WTC11 (cell line): ENCODE results near the gene TPCN2. TPM values are rescaled to one million over a fixed set of nuclear protein-coding genes. Genes with fewer than 3 reads are reported as not detected.

ENCODE experiments used
- ATAC-seq: fragments of 200-7000 bp; cut with Tn5 transposase; 2 replicates; pipeline ENCODE4 v1.10.0; 2021; ENCODE audit warnings: mild to moderate bottlenecking, moderate library complexity
- CTCF ChIA-PET: fragments of 300-600 bp; sonication (Branson Sonifier 250); formaldehyde crosslinking; loops from one replicate; lab custom pipeline; 2021; ENCODE audit warnings: antibody characterized with exemption; lab: Charles Lee
- POLR2A ChIA-PET: fragments of 350-600 bp; sonication (Branson Sonifier 250); formaldehyde crosslinking; loops from one replicate; lab custom pipeline; 2021; ENCODE audit warnings: antibody characterized with exemption; lab: Charles Lee
- DNase-seq: peaks from one replicate; pipeline ENCODE4 v3.0.0; 2021; ENCODE audit warnings: low spot score
- H3K27ac Mint-ChIP-seq: 2 replicates; pipeline ENCODE4 v1.8.0; 2021; ENCODE audit warnings: mixed read lengths
- H3K27me3 Mint-ChIP-seq: 2 replicates; pipeline ENCODE4 v1.8.0; 2021; ENCODE audit warnings: low read depth, mild to moderate bottlenecking, moderate library complexity, mixed read lengths
- H3K36me3 Mint-ChIP-seq: 2 replicates; pipeline ENCODE4 v1.8.0; 2021; ENCODE audit warnings: mixed read lengths
- H3K4me1 Mint-ChIP-seq: 2 replicates; pipeline ENCODE4 v1.8.0; 2022; ENCODE audit warnings: mixed read lengths
- H3K4me3 Mint-ChIP-seq: 2 replicates; pipeline ENCODE4 v1.8.0; 2021; ENCODE audit warnings: mild to moderate bottlenecking, moderate library complexity, mixed read lengths
- H3K9me3 Mint-ChIP-seq: 2 replicates; pipeline ENCODE4 v1.8.0; 2021; ENCODE audit warnings: mixed read lengths
- ATF6 ChIP-seq: sonication (generic); formaldehyde crosslinking; IDR thresholded peaks from 2 replicates; pipeline ENCODE4 v1.8.1; 2023; ENCODE audit warnings: mild to moderate bottlenecking, missing genetic modification reagents
- CDX4 ChIP-seq: fragments of 250-450 bp; sonication (Bioruptor Pico); IDR thresholded peaks from 2 replicates; pipeline ENCODE4 v1.9.0; 2021; ENCODE audit warnings: moderate library complexity, mild to moderate bottlenecking, inconsistent platforms, borderline replicate concordance
- CREB1 ChIP-seq: sonication (generic); formaldehyde crosslinking; IDR thresholded peaks from 2 replicates; pipeline ENCODE4 v1.8.0; 2023; ENCODE audit warnings: mild to moderate bottlenecking, missing genetic modification reagents
- CTCF ChIP-seq: fragments of 200-600 bp; IDR thresholded peaks from 2 replicates; pipeline ENCODE4 v1.8.0; 2022; ENCODE audit warnings: antibody characterized with exemption
- ERG ChIP-seq: fragments of 250-450 bp; sonication (Bioruptor Pico); IDR thresholded peaks from 2 replicates; pipeline ENCODE4 v1.8.0; 2021; ENCODE audit warnings: mild to moderate bottlenecking
- GABPB1 ChIP-seq: sonication (generic); formaldehyde crosslinking; IDR thresholded peaks from 2 replicates; pipeline ENCODE4 v1.8.1; 2023; ENCODE audit warnings: mild to moderate bottlenecking, missing genetic modification reagents
- JAZF1 ChIP-seq: fragments of 250-450 bp; sonication (Bioruptor Pico); IDR thresholded peaks from 2 replicates; pipeline ENCODE4 v1.9.0; 2021; ENCODE audit warnings: moderate library complexity, mild to moderate bottlenecking, inconsistent platforms
- JUN ChIP-seq: sonication (generic); formaldehyde crosslinking; IDR thresholded peaks from 2 replicates; pipeline ENCODE4 v1.8.0; 2023; ENCODE audit warnings: mild to moderate bottlenecking, missing genetic modification reagents
- MXD4 ChIP-seq: fragments of 250-450 bp; sonication (Bioruptor Pico); IDR thresholded peaks from 2 replicates; pipeline ENCODE4 v1.8.0; 2021; ENCODE audit warnings: mild to moderate bottlenecking, moderate library complexity, borderline replicate concordance
- NR3C1 ChIP-seq: sonication (generic); formaldehyde crosslinking; conservative IDR thresholded peaks from 2 replicates; pipeline ENCODE4 v1.8.1; 2023; ENCODE audit warnings: low read depth, mild to moderate bottlenecking, missing genetic modification reagents
- PREB ChIP-seq: sonication (generic); formaldehyde crosslinking; IDR thresholded peaks from 2 replicates; pipeline ENCODE4 v1.8.1; 2022; ENCODE audit warnings: mild to moderate bottlenecking, missing genetic modification reagents, moderate library complexity, borderline replicate concordance
- SMAD4 ChIP-seq: sonication (generic); formaldehyde crosslinking; IDR thresholded peaks from 2 replicates; pipeline ENCODE4 v1.8.0; 2022; ENCODE audit warnings: mild to moderate bottlenecking, missing genetic modification reagents
- SP1 ChIP-seq: sonication (generic); formaldehyde crosslinking; conservative IDR thresholded peaks from 2 replicates; pipeline ENCODE4 v1.8.1; 2022; ENCODE audit warnings: missing genetic modification reagents
- STAT6 ChIP-seq: sonication (generic); formaldehyde crosslinking; conservative IDR thresholded peaks from 2 replicates; pipeline ENCODE4 v1.8.1; 2023; ENCODE audit warnings: mild to moderate bottlenecking, low read depth, missing genetic modification reagents, moderate library complexity
- TEAD4 ChIP-seq: sonication (generic); formaldehyde crosslinking; IDR thresholded peaks from 2 replicates; pipeline ENCODE4 v1.8.0; 2022; ENCODE audit warnings: mild to moderate bottlenecking, missing genetic modification reagents
- ZBTB21 ChIP-seq: sonication (generic); formaldehyde crosslinking; IDR thresholded peaks from 2 replicates; pipeline ENCODE4 v1.8.1; 2023; ENCODE audit warnings: mild to moderate bottlenecking, missing genetic modification reagents, borderline replicate concordance
- ZNF317 ChIP-seq: sonication (generic); formaldehyde crosslinking; IDR thresholded peaks from 2 replicates; pipeline ENCODE4 v1.8.1; 2023; ENCODE audit warnings: low read depth, mild to moderate bottlenecking, moderate library complexity, missing genetic modification reagents, borderline replicate concordance
- ZNF423 ChIP-seq: fragments of 250-450 bp; sonication (Bioruptor Pico); IDR thresholded peaks from 2 replicates; pipeline ENCODE4 v2.1.2; 2022; ENCODE audit warnings: mild to moderate bottlenecking, moderate library complexity
- total RNA-seq: library from RNA; stranded (reverse); gene quantifications from 3 replicates; pipeline ENCODE4 v1.2.3, GENCODE V29; 2021

The TPCN2 gene
- total RNA-seq, 1 experiment from 2014 or later = 24.6 TPM

- TF ChIP-seq STAT6 (CRISPR knock-in tag) (no peak), ZBTB21 (CRISPR knock-in tag) (no peak), JAZF1 (CRISPR knock-in tag) (no peak), JUN (no peak), GABPB1 (no peak), CTCF (no peak), NR3C1 (CRISPR knock-in tag) (no peak), CDX4 (CRISPR knock-in tag) (no peak)
Observed at GRCh38 chr11:69078930-69079605, 30.3 kb downstream of the TPCN2 start (continued).

GRCh38 chr11:69079661-69080256, 31.0 kb downstream of the TPCN2 start:
- peaks cover 17% of the 10 kb centered on the region for H3K36me3 Mint-ChIP-seq
- DNase-seq (no peak), ATAC-seq (no peak)
- ChIA-PET POLR2A (no interaction called here), CTCF (interaction anchor here (1.2 kb wide), 1 partner anchor 67 kb away, joined by 3 read pairs; the partner anchor contains the start of gene MRGPRF)
- H3K27ac Mint-ChIP-seq = no peak overlapping the region
- TF ChIP-seq CREB1 (CRISPR knock-in tag) (no peak), ERG (CRISPR knock-in tag) (no peak), CDX4 (CRISPR knock-in tag) (no peak), ZNF317 (CRISPR knock-in tag) (no peak), SP1 (CRISPR knock-in tag) (no peak), SMAD4 (CRISPR knock-in tag) (no peak), ZNF423 (CRISPR knock-in tag) (no peak), ATF6 (CRISPR knock-in tag) (no peak), TEAD4 (CRISPR knock-in tag) (no peak), MXD4 (CRISPR knock-in tag) (no peak), PREB (CRISPR knock-in tag) (no peak)
- H3K27me3 Mint-ChIP-seq = no peaks in the 10 kb centered on the region
- H3K4me1 Mint-ChIP-seq = no peaks in the 10 kb centered on the region
- H3K9me3 Mint-ChIP-seq = no peaks in the 10 kb centered on the region; the same call in 1 of the 2 replicates
- no peak overlapping the region for H3K4me3 Mint-ChIP-seq
